Endodermal cell (in vitro differentiated cells): Measurements from ENCODE around the gene CELF6. TPM values are rescaled to one million over a fixed set of nuclear protein-coding genes. Genes with fewer than 3 reads are reported as not detected.

Experiments used
- DNase-seq: peaks from one replicate; pipeline ENCODE4 v3.0.0-alpha.2; 2017
- H3K27ac ChIP-seq: 2 replicates; pipeline ENCODE4 v1.5.1; 2013; ENCODE audit warnings: mild to moderate bottlenecking, low read depth, low read length, moderate library complexity
- H3K27me3 ChIP-seq: 2 replicates; pipeline ENCODE4 v1.6.1; 2013; ENCODE audit warnings: mild to moderate bottlenecking, low read length, moderate library complexity; ENCODE audit not compliant: insufficient read depth, control insufficient read depth, poor library complexity, severe bottlenecking
- H3K36me3 ChIP-seq: 2 replicates; pipeline ENCODE4 v1.7.0; 2013; ENCODE audit warnings: mild to moderate bottlenecking, low read length, moderate library complexity; ENCODE audit not compliant: control insufficient read depth, insufficient read depth
- H3K4me1 ChIP-seq: one replicate; pipeline ENCODE4 v1.7.0; 2013; ENCODE audit warnings: low read length; ENCODE audit not compliant: control insufficient read depth, insufficient read depth
- H3K4me3 ChIP-seq: 2 replicates; pipeline ENCODE4 v1.5.1; 2013; ENCODE audit warnings: mild to moderate bottlenecking, low read length, moderate library complexity
- H3K9ac ChIP-seq: 2 replicates; pipeline ENCODE4 v1.6.1; 2013; ENCODE audit warnings: mild to moderate bottlenecking, low read length, moderate library complexity; ENCODE audit not compliant: poor library complexity, severe bottlenecking; ENCODE audit errors: extremely low read depth
- H3K9me3 ChIP-seq: 2 replicates; pipeline ENCODE4 v1.6.1; 2013; ENCODE audit warnings: mild to moderate bottlenecking, low read length, moderate library complexity; ENCODE audit not compliant: control insufficient read depth
- H3K27ac Mint-ChIP-seq: 2 replicates; pipeline ENCODE4 v1.8.0; 2020; ENCODE audit warnings: mixed read lengths
- H3K27me3 Mint-ChIP-seq: 2 replicates; pipeline ENCODE4 v1.8.0; 2021; ENCODE audit warnings: mild to moderate bottlenecking, mixed read lengths; ENCODE audit not compliant: insufficient read depth
- H3K36me3 Mint-ChIP-seq: 2 replicates; pipeline ENCODE4 v1.8.0; 2020; ENCODE audit warnings: low read depth, mixed read lengths
- H3K4me1 Mint-ChIP-seq: 2 replicates; pipeline ENCODE4 v1.8.0; 2020; ENCODE audit warnings: mixed read lengths
- H3K4me3 Mint-ChIP-seq: 2 replicates; pipeline ENCODE4 v1.8.0; 2020; ENCODE audit warnings: mild to moderate bottlenecking, moderate library complexity, mixed read lengths
- H3K9me3 Mint-ChIP-seq: 2 replicates; pipeline ENCODE4 v1.8.0; 2020; ENCODE audit warnings: mild to moderate bottlenecking, mixed read lengths
- CTCF ChIP-seq: fragments of 200-600 bp; sonication (generic); conservative IDR thresholded peaks from 2 replicates; pipeline ENCODE4 v1.5.0; 2021; ENCODE audit warnings: antibody characterized with exemption, mild to moderate bottlenecking
- WGBS, 2 experiments: methylation state at CpG; one replicate each; pipeline versions ENCODE4 v1.1.5 to v1.1.7; 2013; ENCODE audit warnings: missing lambda C conversion rate in 2 of 2, mixed read lengths in 1 of 2; ENCODE audit not compliant: insufficient coverage in 1 of 2, insufficient read length in 1 of 2; 5-methylcytosine and 5-hydroxymethylcytosine counted together
- total RNA-seq, 2 donors: library from RNA; stranded (reverse); fragmentation: NEBNext Ultra II Directional in 1 of 2; extraction: Animal tissue kit (Norgen Biotek cat#: 25700) in 1 of 2; gene quantifications; 2 replicates in 1 of 2; 3 replicates in 1 of 2; pipeline ENCODE4 v1.2.1, GENCODE V29; 2021

CELF6 gene
- total RNA-seq, 2 donors from 2014 or later = 0.46 to 0.62 TPM

GRCh38 chr15:72272213-72272996 is 47.6 kb downstream of the CELF6 start, which contains the start of gene PARP6:
Gene PARP6, minus strand, starts transcription at chr15:72272554. Its CDS starts 5,077 bp downstream, at chr15:72267477.
- Histone ChIP-seq H3K36me3 (peaks cover 34% of the 10 kb centered on the region), H3K4me3 (peak within 1 kb of the TSS; percentile 82), H3K27me3 (peaks cover 29% of the 10 kb centered on the region), H3K27ac (no peak within 1 kb of the TSS), H3K4me1 (peaks cover 7% of the 10 kb centered on the region), H3K9ac (peak within 1 kb of the TSS; percentile 77), H3K9me3 (no peaks in the 10 kb centered on the region)
- WGBS, 2 experiments = 1 to 3% methylated on average over 16 to 82 of the region's 82 CpGs
- peak; percentile 78 for TF ChIP-seq CTCF
- Mint-ChIP-seq H3K4me1 (peaks cover 23% of the 10 kb centered on the region), H3K27me3 (peaks cover 31% of the 10 kb centered on the region), H3K36me3 (peaks cover 23% of the 10 kb centered on the region), H3K27ac (peak within 1 kb of the TSS; percentile 85), H3K9me3 (no peaks in the 10 kb centered on the region), H3K4me3 (peak within 1 kb of the TSS; percentile 81)
- peak; percentile 99 for DNase-seq

- peak; percentile 81 for DNase-seq
- peaks cover 7% of the 10 kb centered on the region for H3K4me1 ChIP-seq
- H3K9me3 ChIP-seq = no peaks in the 10 kb centered on the region
- H3K27ac ChIP-seq = no peak overlapping the region
- Mint-ChIP-seq H3K4me1 (peaks cover 23% of the 10 kb centered on the region), H3K9me3 (no peaks in the 10 kb centered on the region), H3K27ac (peak overlapping the region; percentile 85), H3K36me3 (peaks cover 28% of the 10 kb centered on the region), H3K4me3 (peak overlapping the region; percentile 81), H3K27me3 (peaks cover 25% of the 10 kb centered on the region)
- H3K27me3 ChIP-seq = peaks cover 28% of the 10 kb centered on the region
- TF ChIP-seq CTCF = no peak
- peak overlapping the region; percentile 77 for H3K9ac ChIP-seq
- H3K36me3 ChIP-seq = peaks cover 40% of the 10 kb centered on the region
- 5 to 8% methylated on average over 6 to 13 of the region's 13 CpGs for WGBS, 2 experiments
- peak overlapping the region; percentile 82 for H3K4me3 ChIP-seq
Measured at GRCh38 chr15:72271895-72272212, 48.1 kb downstream of the CELF6 start.

GRCh38 chr15:72271221-72271620 is 48.7 kb downstream of the CELF6 start:
- H3K4me1 ChIP-seq = peaks cover 7% of the 10 kb centered on the region
- WGBS, 2 experiments = 74 to 88% methylated on average over 3 to 4 of the region's 4 CpGs
- peak overlapping the region; percentile 77 for H3K9ac ChIP-seq
- TF ChIP-seq CTCF = no peak
- H3K27me3 Mint-ChIP-seq = peaks cover 19% of the 10 kb centered on the region
- H3K9me3 ChIP-seq = no peaks in the 10 kb centered on the region
- peaks cover 34% of the 10 kb centered on the region for H3K36me3 Mint-ChIP-seq
- peak overlapping the region; percentile 81 for H3K4me3 Mint-ChIP-seq
- peak overlapping the region; percentile 82 for H3K4me3 ChIP-seq
- no peak overlapping the region for H3K27ac Mint-ChIP-seq
- H3K36me3 ChIP-seq = peaks cover 46% of the 10 kb centered on the region
- H3K9me3 Mint-ChIP-seq = no peaks in the 10 kb centered on the region
- peaks cover 23% of the 10 kb centered on the region for H3K27me3 ChIP-seq
- H3K4me1 Mint-ChIP-seq = peaks cover 23% of the 10 kb centered on the region
- DNase-seq = no peak
- H3K27ac ChIP-seq = no peak overlapping the region
